ENCODE measurements around the gene MEI4. TPM values are rescaled to one million over a fixed set of nuclear protein-coding genes. Genes with fewer than 3 reads are reported as not detected.
"Not testable (repeated sequence)": the region's sequence is repeated elsewhere in the genome, so short reads cannot be mapped to it uniquely, and the experiment has no call there.

MEI4 gene
- total and polyA plus RNA-seq, 9 donors = 0.05 to 0.07 TPM; not detected in 7

GRCh38 chr6:77715588-77715987 lies 62.7 kb downstream of the MEI4 start:
- 75 to 87% (median 77%) methylated on average over 6 of the region's 6 CpGs for WGBS, 3 donors
- intact Hi-C loops (cut with DNase I) = no loop called here

GRCh38 chr6:77716311-77716710 lies 63.5 kb downstream of the MEI4 start:
- TF ChIP-seq EP300 (IDR thresholded peaks at IDR 0.05) (no peak), POLR2A (IDR thresholded peaks at IDR 0.05) (no peak), CTCF (IDR thresholded peaks at IDR 0.05) (no peak)
- Histone ChIP-seq H3K36me3 (no peaks in the 10 kb centered on the region), H3K9me3 (no peaks in the 10 kb centered on the region), H3K4me3 (no peak overlapping the region), H3K4me1 (ENCODE audit: insufficient read depth) (no peaks in the 10 kb centered on the region), H3K27ac (no peak overlapping the region), H3K27me3 (no peaks in the 10 kb centered on the region)
- intact Hi-C loops (cut with DNase I) = no loop called here
- no peak for DNase-seq
- WGBS, 3 donors = 72 to 89% (median 73%) methylated on average over 1 of the region's 1 CpG

More at GRCh38 chr6:77715588-77715987, 62.7 kb downstream of the MEI4 start:
- no peak for TF ChIP-seq CTCF (IDR thresholded peaks at IDR 0.05)
- TF ChIP-seq EP300 (IDR thresholded peaks at IDR 0.05) = no peak
- TF ChIP-seq POLR2A (IDR thresholded peaks at IDR 0.05) = no peak
- Histone ChIP-seq H3K27me3 (no peaks in the 10 kb centered on the region), H3K4me3 (no peak overlapping the region), H3K36me3 (no peaks in the 10 kb centered on the region), H3K4me1 (ENCODE audit: insufficient read depth) (no peaks in the 10 kb centered on the region), H3K27ac (no peak overlapping the region), H3K9me3 (no peaks in the 10 kb centered on the region)
- DNase-seq = no peak

GRCh38 chr6:77736010-77736409 lies 83.2 kb downstream of the MEI4 start:
- H3K36me3 ChIP-seq; H3K27ac ChIP-seq; DNase-seq; H3K9me3 ChIP-seq; H3K4me1 ChIP-seq (ENCODE audit: insufficient read depth); H3K4me3 ChIP-seq; H3K27me3 ChIP-seq; intact Hi-C loops (cut with DNase I): not testable (repeated sequence)
- 90 to 93% (median 92%) methylated on average over 13 of the region's 13 CpGs for WGBS, 3 donors

GRCh38 chr6:77740380-77740779 lies 87.5 kb downstream of the MEI4 start:
- intact Hi-C loops (cut with DNase I) = no loop called here
- TF ChIP-seq EP300 (IDR thresholded peaks at IDR 0.05) (no peak), POLR2A (IDR thresholded peaks at IDR 0.05) (no peak), CTCF (IDR thresholded peaks at IDR 0.05) (no peak)

GRCh38 chr6:77752156-77752555 lies 99.3 kb downstream of the MEI4 start:
- H3K9me3 ChIP-seq; H3K4me3 ChIP-seq; H3K27ac ChIP-seq; DNase-seq; intact Hi-C loops (cut with DNase I); H3K4me1 ChIP-seq (ENCODE audit: insufficient read depth); H3K27me3 ChIP-seq; H3K36me3 ChIP-seq: not testable (repeated sequence)
- 69 to 74% (median 72%) methylated on average over 1 of the region's 1 CpG for whole genome bisulfite sequencing, 3 donors

More at GRCh38 chr6:77740380-77740779, 87.5 kb downstream of the MEI4 start:
- Histone ChIP-seq H3K9me3 (no peaks in the 10 kb centered on the region), H3K27me3 (no peaks in the 10 kb centered on the region), H3K27ac (no peak overlapping the region), H3K36me3 (no peaks in the 10 kb centered on the region), H3K4me1 (ENCODE audit: insufficient read depth) (no peaks in the 10 kb centered on the region), H3K4me3 (no peak overlapping the region)
- WGBS, 3 donors = 0 to 1% (median 1%) methylated on average over 1 of the region's 1 CpG
- DNase-seq = no peak

GRCh38 chr6:77762386-77762785 lies 109.5 kb downstream of the MEI4 start:
- Histone ChIP-seq H3K36me3 (no peaks in the 10 kb centered on the region), H3K9me3 (no peaks in the 10 kb centered on the region), H3K4me1 (ENCODE audit: insufficient read depth) (no peaks in the 10 kb centered on the region), H3K4me3 (no peak overlapping the region), H3K27ac (no peak overlapping the region), H3K27me3 (no peaks in the 10 kb centered on the region)
- 81 to 84% (median 81%) methylated on average over 2 of the region's 2 CpGs for WGBS, 3 donors
- intact Hi-C loops (cut with DNase I) = no loop called here
- DNase-seq = no peak
- TF ChIP-seq EP300 (IDR thresholded peaks at IDR 0.05) (no peak), POLR2A (IDR thresholded peaks at IDR 0.05) (no peak), CTCF (IDR thresholded peaks at IDR 0.05) (no peak)

Data from ovary (tissue), 9 donors.